GM19324 (cell line): ENCODE measurements around the gene VPS25.
A peak's percentile ranks its signal among the peaks of the same experiment; 100 is the strongest.
"Not testable (repeated sequence)": the region's sequence is repeated elsewhere in the genome, so short reads cannot be mapped to it uniquely, and the experiment has no call there.

Source experiments
- ATAC-seq: cut with Tn5 transposase; IDR thresholded peaks from one replicate; pipeline ENCODE4 v1.9.1; 2021; ENCODE audit warnings: mild to moderate bottlenecking, moderate library complexity; ENCODE audit not compliant: unreplicated experiment, low FRiP score

Gene VPS25

GRCh38 chr17:42773290-42774035 is at the start of gene VPS25:
Gene VPS25 (plus strand): TSS chr17:42773449. CDS start chr17:42773476, 27 bp downstream.
- ATAC-seq: no peak

GRCh38 chr17:42723636-42724035 is 49.6 kb upstream of the VPS25 start:
- ATAC-seq: no peak

- ATAC-seq: no peak
Measured at GRCh38 chr17:42725143-42725542, 48.1 kb upstream of the VPS25 start.

GRCh38 chr17:42740699-42741098 is 32.5 kb upstream of the VPS25 start:
- no peak for ATAC-seq

- not testable (repeated sequence) for ATAC-seq
Measured at GRCh38 chr17:42742916-42743315, 30.3 kb upstream of the VPS25 start.

GRCh38 chr17:42743595-42744282 is 29.5 kb upstream of the VPS25 start:
- no peak for ATAC-seq

GRCh38 chr17:42744283-42744805 is 28.9 kb upstream of the VPS25 start:
- peak; percentile 61 for ATAC-seq

GRCh38 chr17:42744806-42745617 is 28.2 kb upstream of the VPS25 start, which contains the start of gene EZH1:
Gene EZH1 (minus strand): TSS chr17:42745040. CDS start chr17:42728941, 16,099 bp downstream.
- ATAC-seq: peak; percentile 87

GRCh38 chr17:42748202-42748907 is 24.9 kb upstream of the VPS25 start:
- no peak for ATAC-seq

GRCh38 chr17:42748908-42749798 is 24.1 kb upstream of the VPS25 start:
- ATAC-seq: no peak

- no peak for ATAC-seq
Measured at GRCh38 chr17:42750739-42751344, 22.4 kb upstream of the VPS25 start.

GRCh38 chr17:42751628-42752027 is 21.6 kb upstream of the VPS25 start:
- no peak for ATAC-seq

GRCh38 chr17:42754782-42755181 is 18.5 kb upstream of the VPS25 start:
- ATAC-seq: no peak

- no peak for ATAC-seq
Measured at GRCh38 chr17:42759982-42760651, 13.1 kb upstream of the VPS25 start.

- no peak for ATAC-seq
Measured at GRCh38 chr17:42760652-42761581, 12.3 kb upstream of the VPS25 start, which contains the start of gene RAMP2. Gene RAMP2 (plus strand): TSS chr17:42761227. CDS start chr17:42761262, 35 bp downstream.

GRCh38 chr17:42761638-42762037 is 11.6 kb upstream of the VPS25 start:
- no peak for ATAC-seq

- no peak for ATAC-seq
Measured at GRCh38 chr17:42766124-42766523, 7.1 kb upstream of the VPS25 start.
